Measurements from ENCODE around the gene CD22.
"Not testable (repeated sequence)": the region's sequence is repeated elsewhere in the genome, so short reads cannot be mapped to it uniquely, and the experiment has no call there.

Gene CD22

DNA sequence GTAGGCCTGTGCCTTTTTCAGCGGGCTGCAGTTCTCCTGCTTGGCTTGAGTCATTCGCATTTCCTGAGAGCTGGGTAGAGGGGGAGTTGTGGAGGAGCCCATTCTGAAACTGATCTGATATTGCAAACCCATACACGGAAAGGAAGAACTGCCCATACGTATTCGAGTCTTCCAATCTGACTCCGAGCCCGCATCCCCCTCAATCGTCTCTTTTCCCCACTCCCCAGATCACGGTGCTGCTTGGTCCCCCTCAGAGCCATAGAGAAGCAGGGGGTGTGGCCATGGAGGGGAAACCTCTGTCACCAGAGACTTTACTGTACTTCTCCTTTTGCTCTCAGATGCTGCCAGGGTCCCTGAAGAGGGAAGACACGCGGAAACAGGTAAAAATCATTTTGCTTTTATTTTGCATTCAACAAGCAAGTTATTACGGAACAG is at the start of gene CD22:
Gene CD22 (plus strand): TSS at position 337 of the 435 bp plus-strand sequence. CDS start 2,854 bp downstream, outside the sequence.
- no peak within 1 kb of the TSS for H3K9ac ChIP-seq (ENCODE audit: low read length)

GRCh38 chr19:35279374-35279773 is 49.6 kb upstream of the CD22 start:
- Histone ChIP-seq H3K4me3 (ENCODE audit: low read length) (no peak overlapping the region), H3K36me3 (ENCODE audit: control insufficient read depth, low read depth, low read length) (peaks cover 16% of the 10 kb centered on the region)

More for the DNA sequence above, at the start of gene CD22:
- Histone ChIP-seq H3K9me3 (ENCODE audit: control insufficient read depth, low read depth, low read length) (no peaks in the 10 kb centered on the region), H3K4me3 (ENCODE audit: low read length) (no peak within 1 kb of the TSS), H3K36me3 (ENCODE audit: control insufficient read depth, low read depth, low read length) (no peaks in the 10 kb centered on the region), H3K27ac (ENCODE audit: low read length) (no peak within 1 kb of the TSS), H3K27me3 (ENCODE audit: control insufficient read depth, insufficient read depth, low read length) (no peaks in the 10 kb centered on the region), H3K4me1 (ENCODE audit: control insufficient read depth, low read depth, low read length) (peaks cover 3% of the 10 kb centered on the region)

GRCh38 chr19:35279985-35280821 is 48.8 kb upstream of the CD22 start:
- no peaks in the 10 kb centered on the region for H3K27me3 ChIP-seq (ENCODE audit: control insufficient read depth, insufficient read depth, low read length)
- H3K4me1 ChIP-seq (ENCODE audit: control insufficient read depth, low read depth, low read length) = peaks cover 6% of the 10 kb centered on the region
- H3K36me3 ChIP-seq (ENCODE audit: control insufficient read depth, low read depth, low read length) = peaks cover 14% of the 10 kb centered on the region
- H3K27ac ChIP-seq (ENCODE audit: low read length) = no peak overlapping the region
- H3K9me3 ChIP-seq (ENCODE audit: control insufficient read depth, low read depth, low read length) = no peaks in the 10 kb centered on the region
- H3K4me3 ChIP-seq (ENCODE audit: low read length) = no peak overlapping the region
- H3K9ac ChIP-seq (ENCODE audit: low read length) = no peak overlapping the region

More at GRCh38 chr19:35279374-35279773, 49.6 kb upstream of the CD22 start:
- no peaks in the 10 kb centered on the region for H3K9me3 ChIP-seq (ENCODE audit: control insufficient read depth, low read depth, low read length)
- H3K27me3 ChIP-seq (ENCODE audit: control insufficient read depth, insufficient read depth, low read length) = no peaks in the 10 kb centered on the region
- no peak overlapping the region for H3K27ac ChIP-seq (ENCODE audit: low read length)
- no peak overlapping the region for H3K9ac ChIP-seq (ENCODE audit: low read length)
- H3K4me1 ChIP-seq (ENCODE audit: control insufficient read depth, low read depth, low read length) = no peaks in the 10 kb centered on the region

- peaks cover 6% of the 10 kb centered on the region for H3K4me1 ChIP-seq (ENCODE audit: control insufficient read depth, low read depth, low read length)
- no peak overlapping the region for H3K4me3 ChIP-seq (ENCODE audit: low read length)
- no peaks in the 10 kb centered on the region for H3K9me3 ChIP-seq (ENCODE audit: control insufficient read depth, low read depth, low read length)
- H3K36me3 ChIP-seq (ENCODE audit: control insufficient read depth, low read depth, low read length) = peaks cover 8% of the 10 kb centered on the region
- H3K9ac ChIP-seq (ENCODE audit: low read length) = no peak overlapping the region
- H3K27me3 ChIP-seq (ENCODE audit: control insufficient read depth, insufficient read depth, low read length) = no peaks in the 10 kb centered on the region
- H3K27ac ChIP-seq (ENCODE audit: low read length) = no peak overlapping the region
These were observed 47.7 kb upstream of the CD22 start for GRCh38 chr19:35281303-35281702.

- H3K27ac ChIP-seq (ENCODE audit: low read length) = no peak overlapping the region
- H3K36me3 ChIP-seq (ENCODE audit: control insufficient read depth, low read depth, low read length) = no peaks in the 10 kb centered on the region
- no peak overlapping the region for H3K9ac ChIP-seq (ENCODE audit: low read length)
- H3K4me1 ChIP-seq (ENCODE audit: control insufficient read depth, low read depth, low read length) = peaks cover 6% of the 10 kb centered on the region
- no peaks in the 10 kb centered on the region for H3K27me3 ChIP-seq (ENCODE audit: control insufficient read depth, insufficient read depth, low read length)
- H3K9me3 ChIP-seq (ENCODE audit: control insufficient read depth, low read depth, low read length) = no peaks in the 10 kb centered on the region
- no peak overlapping the region for H3K4me3 ChIP-seq (ENCODE audit: low read length)
These were observed 44.6 kb upstream of the CD22 start for GRCh38 chr19:35284153-35285094.

DNA sequence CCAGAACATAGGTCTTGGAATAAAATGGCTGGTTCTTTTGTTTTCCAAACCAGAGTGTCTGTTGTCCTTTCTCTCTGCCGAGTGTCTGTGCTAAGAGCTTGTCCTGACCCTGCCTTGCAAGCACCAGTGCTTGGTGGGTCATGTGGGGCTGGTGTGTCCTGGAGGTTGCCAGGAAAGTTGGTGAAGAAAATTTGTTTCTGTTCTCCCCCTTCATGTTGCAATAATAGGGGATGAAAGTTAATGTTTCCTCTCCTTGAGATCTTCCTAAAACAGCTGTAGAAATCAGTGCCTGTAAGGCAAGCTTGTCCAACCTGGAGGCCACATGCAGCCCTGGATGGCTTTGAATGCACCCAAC is 43.9 kb upstream of the CD22 start:
- H3K27ac ChIP-seq (ENCODE audit: low read length) = no peak overlapping the region
- H3K36me3 ChIP-seq (ENCODE audit: control insufficient read depth, low read depth, low read length) = no peaks in the 10 kb centered on the region
- no peaks in the 10 kb centered on the region for H3K27me3 ChIP-seq (ENCODE audit: control insufficient read depth, insufficient read depth, low read length)
- no peak overlapping the region for H3K4me3 ChIP-seq (ENCODE audit: low read length)
- peaks cover 6% of the 10 kb centered on the region for H3K4me1 ChIP-seq (ENCODE audit: control insufficient read depth, low read depth, low read length)
- H3K9ac ChIP-seq (ENCODE audit: low read length) = no peak overlapping the region
- no peaks in the 10 kb centered on the region for H3K9me3 ChIP-seq (ENCODE audit: control insufficient read depth, low read depth, low read length)

GRCh38 chr19:35285465-35285864 is 43.5 kb upstream of the CD22 start:
- H3K27me3 ChIP-seq (ENCODE audit: control insufficient read depth, insufficient read depth, low read length); H3K9ac ChIP-seq (ENCODE audit: low read length); H3K9me3 ChIP-seq (ENCODE audit: control insufficient read depth, low read depth, low read length); H3K4me3 ChIP-seq (ENCODE audit: low read length); H3K36me3 ChIP-seq (ENCODE audit: control insufficient read depth, low read depth, low read length); H3K27ac ChIP-seq (ENCODE audit: low read length); H3K4me1 ChIP-seq (ENCODE audit: control insufficient read depth, low read depth, low read length): not testable (repeated sequence)

DNA sequence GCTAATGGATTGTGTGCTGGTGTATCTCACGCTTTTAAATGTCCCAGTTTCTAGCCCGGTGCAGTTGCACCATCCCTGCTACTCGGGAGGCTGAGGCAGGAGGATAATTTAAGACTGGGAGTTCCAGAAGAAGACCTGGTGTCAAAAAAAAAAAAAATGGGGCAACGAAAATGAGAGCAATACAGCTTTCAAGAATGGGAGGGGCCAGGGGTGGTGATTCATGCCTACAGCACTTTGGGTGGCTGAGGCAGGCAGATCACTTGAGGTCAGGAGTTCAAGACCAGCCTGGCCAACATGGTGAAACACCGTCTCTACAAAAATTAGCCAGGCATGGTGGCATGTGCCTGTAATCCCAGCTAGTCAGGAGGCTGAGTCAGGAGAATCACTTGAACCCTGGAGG is 42.9 kb upstream of the CD22 start:
- H3K27ac ChIP-seq (ENCODE audit: low read length); H3K9me3 ChIP-seq (ENCODE audit: control insufficient read depth, low read depth, low read length); H3K4me3 ChIP-seq (ENCODE audit: low read length); H3K36me3 ChIP-seq (ENCODE audit: control insufficient read depth, low read depth, low read length); H3K9ac ChIP-seq (ENCODE audit: low read length); H3K27me3 ChIP-seq (ENCODE audit: control insufficient read depth, insufficient read depth, low read length); H3K4me1 ChIP-seq (ENCODE audit: control insufficient read depth, low read depth, low read length): not testable (repeated sequence)

DNA sequence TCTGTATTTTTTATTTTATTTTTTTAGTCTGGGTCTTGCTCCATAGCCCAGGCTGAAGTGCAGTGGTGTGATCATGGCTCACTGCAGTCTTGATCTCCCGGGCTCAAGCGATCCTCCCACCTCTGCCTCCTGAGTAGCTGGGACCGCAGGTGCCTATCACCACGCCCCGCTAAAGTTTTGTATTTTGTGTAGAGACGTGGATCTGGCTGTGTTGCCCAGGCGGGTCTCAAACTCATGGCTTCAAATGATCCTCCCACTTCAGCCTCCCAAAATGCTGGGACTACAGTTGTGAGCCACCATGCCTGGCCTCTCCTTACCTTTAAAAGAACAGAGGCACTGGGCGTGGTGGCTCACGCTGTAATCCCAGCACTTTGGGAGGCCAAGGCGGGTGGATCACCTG is 41.3 kb upstream of the CD22 start:
- Histone ChIP-seq H3K27ac (ENCODE audit: low read length) (no peak overlapping the region), H3K9ac (ENCODE audit: low read length) (no peak overlapping the region), H3K36me3 (ENCODE audit: control insufficient read depth, low read depth, low read length) (no peaks in the 10 kb centered on the region), H3K4me3 (ENCODE audit: low read length) (no peak overlapping the region), H3K27me3 (ENCODE audit: control insufficient read depth, insufficient read depth, low read length) (no peaks in the 10 kb centered on the region), H3K4me1 (ENCODE audit: control insufficient read depth, low read depth, low read length) (peaks cover 6% of the 10 kb centered on the region), H3K9me3 (ENCODE audit: control insufficient read depth, low read depth, low read length) (no peaks in the 10 kb centered on the region)

GRCh38 chr19:35288331-35288730 is 40.7 kb upstream of the CD22 start:
- H3K36me3 ChIP-seq (ENCODE audit: control insufficient read depth, low read depth, low read length) = no peaks in the 10 kb centered on the region
- no peak overlapping the region for H3K4me3 ChIP-seq (ENCODE audit: low read length)
- no peak overlapping the region for H3K9ac ChIP-seq (ENCODE audit: low read length)
- no peaks in the 10 kb centered on the region for H3K27me3 ChIP-seq (ENCODE audit: control insufficient read depth, insufficient read depth, low read length)
- H3K4me1 ChIP-seq (ENCODE audit: control insufficient read depth, low read depth, low read length) = peaks cover 6% of the 10 kb centered on the region
- no peaks in the 10 kb centered on the region for H3K9me3 ChIP-seq (ENCODE audit: control insufficient read depth, low read depth, low read length)
- no peak overlapping the region for H3K27ac ChIP-seq (ENCODE audit: low read length)

- Histone ChIP-seq H3K4me3 (ENCODE audit: low read length) (no peak overlapping the region), H3K36me3 (ENCODE audit: control insufficient read depth, low read depth, low read length) (no peaks in the 10 kb centered on the region), H3K27me3 (ENCODE audit: control insufficient read depth, insufficient read depth, low read length) (no peaks in the 10 kb centered on the region), H3K27ac (ENCODE audit: low read length) (no peak overlapping the region), H3K9ac (ENCODE audit: low read length) (no peak overlapping the region), H3K4me1 (ENCODE audit: control insufficient read depth, low read depth, low read length) (peaks cover 6% of the 10 kb centered on the region), H3K9me3 (ENCODE audit: control insufficient read depth, low read depth, low read length) (no peaks in the 10 kb centered on the region)
These were observed 40.1 kb upstream of the CD22 start for GRCh38 chr19:35288906-35289305.

Measured in iPS-18a (cell line).